HG02610 (cell line): ENCODE data around the gene BRAT1.
"Not testable (repeated sequence)": the region's sequence is repeated elsewhere in the genome, so short reads cannot be mapped to it uniquely, and the experiment has no call there.

Experiments used
- ATAC-seq: cut with Tn5 transposase; IDR thresholded peaks from one replicate; pipeline ENCODE4 v1.9.1; 2021; ENCODE audit warnings: mild to moderate bottlenecking, moderate library complexity; ENCODE audit not compliant: unreplicated experiment

The BRAT1 gene

GRCh38 chr7:2555121-2556052, at the start of gene BRAT1:
BRAT1 (minus strand) TSS chr7:2555524; CDS start chr7:2554431, 1,093 bp downstream.
- peak; percentile 68 for ATAC-seq

GRCh38 chr7:2604608-2605174, 49.4 kb upstream of the BRAT1 start:
- ATAC-seq = no peak

GRCh38 chr7:2603044-2603965, 48.0 kb upstream of the BRAT1 start:
- ATAC-seq = no peak

- ATAC-seq = no peak
These were observed 47.2 kb upstream of the BRAT1 start for GRCh38 chr7:2602406-2603043.

- no peak for ATAC-seq
These were observed 46.6 kb upstream of the BRAT1 start for GRCh38 chr7:2601907-2602306.

GRCh38 chr7:2601065-2601464, 45.7 kb upstream of the BRAT1 start:
- no peak for ATAC-seq

GRCh38 chr7:2598154-2598823, 43.0 kb upstream of the BRAT1 start:
- ATAC-seq = no peak

GRCh38 chr7:2597273-2597640, 41.9 kb upstream of the BRAT1 start:
- ATAC-seq = no peak

- ATAC-seq = no peak
These were observed 41.3 kb upstream of the BRAT1 start for GRCh38 chr7:2596464-2597272.

- no peak for ATAC-seq
These were observed 40.0 kb upstream of the BRAT1 start for GRCh38 chr7:2595258-2595860.

GRCh38 chr7:2594599-2594998, 39.3 kb upstream of the BRAT1 start:
- no peak for ATAC-seq

- no peak for ATAC-seq
These were observed 37.9 kb upstream of the BRAT1 start for GRCh38 chr7:2593036-2593727.

- no peak for ATAC-seq
These were observed 37.1 kb upstream of the BRAT1 start for GRCh38 chr7:2592375-2592865.

GRCh38 chr7:2589941-2590340, 34.6 kb upstream of the BRAT1 start:
- not testable (repeated sequence) for ATAC-seq

- no peak for ATAC-seq
These were observed 34.0 kb upstream of the BRAT1 start for GRCh38 chr7:2589341-2589740.

GRCh38 chr7:2587778-2588177, 32.5 kb upstream of the BRAT1 start:
- no peak for ATAC-seq

- no peak for ATAC-seq
These were observed 31.8 kb upstream of the BRAT1 start for GRCh38 chr7:2587134-2587533.

- no peak for ATAC-seq
These were observed 31.1 kb upstream of the BRAT1 start for GRCh38 chr7:2586326-2587020.
